B cell (primary cell): Measurements from ENCODE around the gene FREM3. TPM values are rescaled to one million over a fixed set of nuclear protein-coding genes. Genes with fewer than 3 reads are reported as not detected.
"Not testable (repeated sequence)": the region's sequence is repeated elsewhere in the genome, so short reads cannot be mapped to it uniquely, and the experiment has no call there.

Source experiments
- ATAC-seq: fragments of 200-7000 bp; cut with Tn5 transposase; one replicate; pipeline ENCODE4 v1.10.0; 2021; ENCODE audit warnings: low read depth, mild to moderate bottlenecking, moderate number of reproducible peaks, moderate library complexity
- CTCF ChIA-PET: fragments of 350-600 bp; sonication (Branson Sonifier 250); formaldehyde crosslinking; loops from one replicate; lab custom pipeline; 2021; ENCODE audit warnings: antibody characterized with exemption, inconsistent platforms; lab: Charles Lee
- POLR2A ChIA-PET: fragments of 350-600 bp; sonication (Branson Sonifier 250); formaldehyde crosslinking; loops from one replicate; lab custom pipeline; 2021; ENCODE audit warnings: antibody characterized with exemption; lab: Charles Lee
- DNase-seq: peaks from one replicate; pipeline ENCODE4 v3.0.0; 2013
- H2AFZ ChIP-seq: 2 replicates; pipeline ENCODE4 v1.6.1; 2012; ENCODE audit warnings: mild to moderate bottlenecking, low read depth, low read length; ENCODE audit not compliant: insufficient read depth, poor library complexity, severe bottlenecking
- H3K27ac ChIP-seq, 2 donors: 1 replicate in 1 of 2; 2 replicates in 1 of 2; pipeline ENCODE4 v1.5.1; 2012 to 2013; ENCODE audit warnings: low read length in 2 of 2, mild to moderate bottlenecking in 2 of 2, moderate library complexity in 1 of 2
- H3K27me3 ChIP-seq, 4 experiments: fragments of 200-600 bp in 1 of 4; sonication (generic) in 1 of 4; replicated peaks in 1 of 4; 1 replicate in 2 of 4; 2 replicates in 2 of 4; pipeline versions ENCODE4 v1.6.1 to v1.7.0; 2013 to 2016; ENCODE audit warnings: low read length in 3 of 4, mild to moderate bottlenecking in 2 of 4, mixed read lengths in 1 of 4, moderate library complexity in 1 of 4; ENCODE audit not compliant: insufficient read depth in 4 of 4, control insufficient read depth in 3 of 4; ENCODE audit errors: control extremely low read depth in 1 of 4
- H3K36me3 ChIP-seq, 2 experiments: replicated peaks in 1 of 2; 1 replicate in 1 of 2; 2 replicates in 1 of 2; pipeline versions ENCODE4 v1.6.1 to v1.7.1; 2013; ENCODE audit warnings: low read length in 1 of 2; ENCODE audit not compliant: insufficient read depth in 2 of 2, control insufficient read depth in 1 of 2; ENCODE audit errors: control extremely low read depth in 1 of 2, extremely low read depth in 1 of 2
- H3K4me1 ChIP-seq, 2 donors: fragments of 200-600 bp in 1 of 2; sonication (generic) in 1 of 2; 1 replicate in 1 of 2; 2 replicates in 1 of 2; pipeline versions ENCODE4 v1.5.1 to v1.6.1; 2013 to 2017; ENCODE audit warnings: low read length in 2 of 2; ENCODE audit not compliant: control insufficient read depth in 2 of 2, insufficient read depth in 2 of 2
- H3K4me2 ChIP-seq: replicated peaks from 2 replicates; pipeline ENCODE3; 2012; ENCODE audit warnings: mild to moderate bottlenecking, low read depth, low read length; ENCODE audit not compliant: poor library complexity, severe bottlenecking
- H3K4me3 ChIP-seq, 5 experiments: fragments of 200-600 bp in 1 of 5; sonication (generic) in 1 of 5; 1 replicate in 3 of 5; 2 replicates in 2 of 5; pipeline versions ENCODE4 v1.5.1 to v1.7.0; 2011 to 2016; ENCODE audit warnings: low read length in 4 of 5, mild to moderate bottlenecking in 4 of 5, low read depth in 2 of 5, control low read depth in 1 of 5, moderate library complexity in 1 of 5; ENCODE audit not compliant: insufficient read depth in 1 of 5; ENCODE audit errors: control extremely low read depth in 1 of 5, extremely low read depth in 1 of 5
- H3K79me2 ChIP-seq: fragments of 200-600 bp; sonication (generic); one replicate; pipeline ENCODE4 v1.6.0; 2016; ENCODE audit warnings: low read length; ENCODE audit not compliant: control insufficient read depth, insufficient read depth
- H3K9ac ChIP-seq: fragments of 200-600 bp; sonication (generic); 2 replicates; pipeline ENCODE4 v1.6.1; 2017; ENCODE audit warnings: mild to moderate bottlenecking, low read length, moderate library complexity
- H3K9me3 ChIP-seq, 3 donors: one replicate each; pipeline versions ENCODE4 v1.6.1 to v1.7.1; 2013; ENCODE audit warnings: low read length in 2 of 3; ENCODE audit not compliant: control insufficient read depth in 2 of 3, insufficient read depth in 1 of 3; ENCODE audit errors: control extremely low read depth in 1 of 3
- H4K20me1 ChIP-seq: 2 replicates; pipeline ENCODE4 v1.6.0; 2012; ENCODE audit warnings: mild to moderate bottlenecking, low read length; ENCODE audit not compliant: insufficient read depth, control insufficient read depth, poor library complexity, severe bottlenecking
- H3K27ac Mint-ChIP-seq: one replicate; pipeline ENCODE4 v1.8.0; 2021; ENCODE audit warnings: mixed read lengths
- H3K27me3 Mint-ChIP-seq: one replicate; pipeline ENCODE4 v1.8.0; 2021; ENCODE audit warnings: mixed read lengths
- H3K4me1 Mint-ChIP-seq: one replicate; pipeline ENCODE4 v1.8.0; 2021; ENCODE audit warnings: mixed read lengths
- H3K4me3 Mint-ChIP-seq: one replicate; pipeline ENCODE4 v1.8.0; 2021; ENCODE audit warnings: mixed read lengths
- H3K9me3 Mint-ChIP-seq: one replicate; pipeline ENCODE4 v1.8.0; 2022; ENCODE audit warnings: mixed read lengths; ENCODE audit not compliant: insufficient read depth
- CTCF ChIP-seq: fragments of 200-600 bp; IDR thresholded peaks from one replicate; pipeline ENCODE4 v1.8.0; 2022; ENCODE audit warnings: antibody characterized with exemption, mild to moderate bottlenecking
- EZH2 ChIP-seq: IDR thresholded peaks from 2 replicates; pipeline ENCODE4 v1.6.1; 2012; ENCODE audit warnings: borderline replicate concordance, low read depth, mild to moderate bottlenecking, moderate library complexity, low read length; ENCODE audit not compliant: insufficient read depth, poor library complexity, severe bottlenecking
- WGBS: methylation state at CpG from one replicate; pipeline ENCODE4 v1.1.5; 2013; ENCODE audit warnings: missing lambda C conversion rate; ENCODE audit not compliant: insufficient coverage; 5-methylcytosine and 5-hydroxymethylcytosine counted together
- intact Hi-C: fragments of 100-400 bp; cut with micrococcal nuclease; formaldehyde crosslinking; loops from one replicate; pipeline ENCODE4 v1.10.0; 2022
- polyA plus RNA-seq: library from polyadenylated mRNA; depleted of rRNA; stranded (reverse); fragments of >200 nt; gene quantifications from 2 replicates; pipeline ENCODE4 v1.2.3, GENCODE V29; 2012
- total RNA-seq, 2 donors: library from RNA; stranded (reverse); fragments of 120-200 nt in 1 of 2; gene quantifications; 1 replicate in 1 of 2; 2 replicates in 1 of 2; pipeline versions ENCODE4 v1.2.3 to v1.2.4, GENCODE V29; 2013 to 2022

Gene FREM3
- total and polyA plus RNA-seq, 2 donors (not counting 1 experiment from before 2014, with no cell fraction given): not detected

DNA sequence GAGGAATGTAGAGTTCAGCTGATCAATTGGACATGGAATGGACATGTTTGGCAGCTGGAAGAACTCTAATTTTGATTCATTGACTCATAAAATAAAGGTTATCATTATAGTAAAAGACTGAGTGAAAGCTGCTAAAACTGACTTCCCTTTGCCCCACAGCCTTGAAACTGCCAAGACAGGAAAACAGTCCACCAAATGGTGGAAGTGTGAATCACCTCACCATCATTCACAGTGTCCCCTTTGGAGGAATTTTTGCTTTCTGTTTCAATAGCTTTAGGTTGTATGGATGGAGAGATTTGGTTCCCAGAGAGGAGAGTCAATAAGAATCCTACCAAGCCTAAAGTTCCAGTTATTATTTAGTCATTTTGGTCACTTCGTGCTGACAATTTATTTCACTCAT, 20.8 kb upstream of the FREM3 start:
- H3K4me1 Mint-ChIP-seq: no peaks in the 10 kb centered on the region
- H3K36me3 ChIP-seq: no peaks in the 10 kb centered on the region
- no peak overlapping the region for H3K4me3 ChIP-seq
- peaks cover 0 to 3% (median 0%) of the 10 kb centered on the region in 4 experiments for H3K27me3 ChIP-seq
- H3K27ac Mint-ChIP-seq: no peak overlapping the region
- intact Hi-C loops: no loop called here
- H4K20me1 ChIP-seq: no peaks in the 10 kb centered on the region
- H3K27ac ChIP-seq: no peak overlapping the region
- no peaks in the 10 kb centered on the region for H3K4me1 ChIP-seq
- POLR2A ChIA-PET: no interaction called here
- H3K4me2 ChIP-seq: no peak overlapping the region
- WGBS: no CpG with 5 or more reads among the region's 1 CpG
- CTCF ChIA-PET: no interaction called here
- H3K9me3 ChIP-seq: no peaks in the 10 kb centered on the region
- H3K9me3 Mint-ChIP-seq: peaks cover 3% of the 10 kb centered on the region
- TF ChIP-seq EZH2 (no peak), CTCF (no peak)
- DNase-seq: no peak
- no peak overlapping the region for H2AFZ ChIP-seq
- H3K4me3 Mint-ChIP-seq: no peak overlapping the region
- H3K27me3 Mint-ChIP-seq: peaks cover 4% of the 10 kb centered on the region
- no peak overlapping the region for H3K9ac ChIP-seq
- no peak for ATAC-seq
- H3K79me2 ChIP-seq: no peaks in the 10 kb centered on the region

GRCh38 chr4:143718748-143719147, 18.3 kb upstream of the FREM3 start:
- CTCF ChIA-PET, intact Hi-C loops, H3K27ac ChIP-seq, H3K27me3 ChIP-seq, H3K4me1 Mint-ChIP-seq, H3K4me3 ChIP-seq, H3K4me2 ChIP-seq, H3K79me2 ChIP-seq, H3K9ac ChIP-seq, H3K36me3 ChIP-seq, H3K4me1 ChIP-seq, H4K20me1 ChIP-seq, DNase-seq, H3K4me3 Mint-ChIP-seq, H2AFZ ChIP-seq, ATAC-seq, H3K9me3 Mint-ChIP-seq, H3K27ac Mint-ChIP-seq, H3K9me3 ChIP-seq, POLR2A ChIA-PET, H3K27me3 Mint-ChIP-seq: not testable (repeated sequence)
- WGBS: no CpG with 5 or more reads among the region's 1 CpG
